22Rv1 (cell line): ENCODE results near the gene FHAD1.

Source experiments
- H3K27ac ChIP-seq: fragments of 450-650 bp; 2 replicates; pipeline ENCODE4 v1.5.1; 2017
- CTCF ChIP-seq: fragments of 450-650 bp; IDR thresholded peaks from 2 replicates; pipeline ENCODE4 v1.5.1; 2017; ENCODE audit warnings: mild to moderate bottlenecking
- ZFX ChIP-seq: fragments of 450-650 bp; IDR thresholded peaks from 2 replicates; pipeline ENCODE4 v1.6.1; 2017; ENCODE audit warnings: antibody characterized with exemption, borderline replicate concordance

FHAD1 gene

GRCh38 chr1:15218287-15219279, 28.4 kb upstream of the FHAD1 start:
- H3K27ac ChIP-seq, result no peak overlapping the region
- TF ChIP-seq CTCF (no peak), ZFX (no peak)

- no peak overlapping the region for H3K27ac ChIP-seq
- TF ChIP-seq CTCF, result no peak
- no peak for TF ChIP-seq ZFX
Observed at GRCh38 chr1:15219280-15220023, 27.6 kb upstream of the FHAD1 start.

GRCh38 chr1:15220024-15220392, 27.0 kb upstream of the FHAD1 start:
- TF ChIP-seq ZFX (no peak), CTCF (no peak)
- H3K27ac ChIP-seq, result no peak overlapping the region

GRCh38 chr1:15220825-15221431, 26.1 kb upstream of the FHAD1 start:
- TF ChIP-seq CTCF, result no peak
- TF ChIP-seq ZFX, result no peak
- no peak overlapping the region for H3K27ac ChIP-seq

GRCh38 chr1:15222653-15223303, 24.2 kb upstream of the FHAD1 start:
- no peak for TF ChIP-seq CTCF
- no peak for TF ChIP-seq ZFX
- no peak overlapping the region for H3K27ac ChIP-seq

- TF ChIP-seq CTCF (no peak), ZFX (no peak)
Observed at GRCh38 chr1:15224259-15224869, 22.7 kb upstream of the FHAD1 start.

More at GRCh38 chr1:15224259-15224869, 22.7 kb upstream of the FHAD1 start:
- H3K27ac ChIP-seq, result no peak overlapping the region
